ENCODE measurements around the gene ETS2. TPM values are rescaled to one million over a fixed set of nuclear protein-coding genes. Genes with fewer than 3 reads are reported as not detected.

ETS2 gene
- total RNA-seq, 6 donors from 2014 or later, result 70.2 to 215 (median 143) TPM

GRCh38 chr21:38800046-38800758, 5.5 kb upstream of the ETS2 start:
- H3K9me3 ChIP-seq, result no peaks in the 10 kb centered on the region
- no peaks in the 10 kb centered on the region for H3K36me3 ChIP-seq
- H3K27ac ChIP-seq, result no peak overlapping the region
- no peak for TF ChIP-seq CTCF (IDR thresholded peaks at IDR 0.05)
- no peak for TF ChIP-seq POLR2A (IDR thresholded peaks at IDR 0.05)
- no peak for TF ChIP-seq POLR2AphosphoS5 (IDR thresholded peaks at IDR 0.05)
- TF ChIP-seq EP300 (IDR thresholded peaks at IDR 0.05), result no peak
- H3K27me3 ChIP-seq, result no peaks in the 10 kb centered on the region
- WGBS, 2 donors, result 88 to 90% methylated on average over 5 of the region's 5 CpGs
- H3K4me1 ChIP-seq, result peaks cover 8 to 10% (median 9%) of the 10 kb centered on the region in 4 donors
- ATAC-seq (ENCODE audit: low FRiP score in 2 of 2) (no peak), DNase-seq (no peak)
- no peak overlapping the region for H3K4me3 ChIP-seq

- no peak for ATAC-seq (ENCODE audit: low FRiP score in 2 of 2)
- 93 to 95% methylated on average over 11 to 12 of the region's 12 CpGs for WGBS, 2 donors
- no peaks in the 10 kb centered on the region for H3K9me3 ChIP-seq
- no peak for DNase-seq
- H3K4me3 ChIP-seq, result no peak overlapping the region
- peaks cover 8 to 13% (median 10%) of the 10 kb centered on the region in 4 donors for H3K4me1 ChIP-seq
- no peaks in the 10 kb centered on the region for H3K36me3 ChIP-seq
- H3K27me3 ChIP-seq, result no peaks in the 10 kb centered on the region
- no peak for TF ChIP-seq POLR2AphosphoS5 (IDR thresholded peaks at IDR 0.05)
- no peak for TF ChIP-seq EP300 (IDR thresholded peaks at IDR 0.05)
- TF ChIP-seq CTCF (IDR thresholded peaks at IDR 0.05), result no peak
- H3K27ac ChIP-seq, result no peak overlapping the region
Observed at GRCh38 chr21:38800924-38801744, 4.6 kb upstream of the ETS2 start.

GRCh38 chr21:38802050-38803026, 3.4 kb upstream of the ETS2 start:
- ATAC-seq (ENCODE audit: low FRiP score in 2 of 2) (no peak), DNase-seq (no peak)
- 86 to 87% methylated on average over 15 to 16 of the region's 16 CpGs for WGBS, 2 donors
- no peaks in the 10 kb centered on the region for H3K27me3 ChIP-seq
- no peak overlapping the region for H3K27ac ChIP-seq
- H3K4me1 ChIP-seq, result peaks cover 8 to 13% (median 10%) of the 10 kb centered on the region in 4 donors
- H3K36me3 ChIP-seq, result no peaks in the 10 kb centered on the region
- no peaks in the 10 kb centered on the region for H3K9me3 ChIP-seq
- TF ChIP-seq EP300 (IDR thresholded peaks at IDR 0.05) (no peak), POLR2AphosphoS5 (IDR thresholded peaks at IDR 0.05) (no peak), POLR2A (IDR thresholded peaks at IDR 0.05) (no peak), CTCF (IDR thresholded peaks at IDR 0.05) (no peak)
- no peak overlapping the region for H3K4me3 ChIP-seq

GRCh38 chr21:38803075-38803660, 2.6 kb upstream of the ETS2 start:
- Histone ChIP-seq H3K4me3 (no peak overlapping the region), H3K27me3 (no peaks in the 10 kb centered on the region), H3K36me3 (peaks cover 0 to 5% (median 0%) of the 10 kb centered on the region in 4 donors), H3K27ac (no peak overlapping the region), H3K4me1 (peaks cover 8 to 19% (median 13%) of the 10 kb centered on the region in 4 donors), H3K9me3 (no peaks in the 10 kb centered on the region)
- DNase-seq (no peak), ATAC-seq (ENCODE audit: low FRiP score in 2 of 2) (no peak)
- 78 to 82% methylated on average over 7 of the region's 7 CpGs for WGBS, 2 donors
- TF ChIP-seq EP300 (IDR thresholded peaks at IDR 0.05) (no peak), POLR2AphosphoS5 (IDR thresholded peaks at IDR 0.05) (no peak), POLR2A (IDR thresholded peaks at IDR 0.05) (no peak), CTCF (IDR thresholded peaks at IDR 0.05) (no peak)
